Measurements from ENCODE around the gene BSDC1.
"Not testable (repeated sequence)": the region's sequence is repeated elsewhere in the genome, so short reads cannot be mapped to it uniquely, and the experiment has no call there.

The BSDC1 gene

GRCh38 chr1:32411261-32411660 lies 17.0 kb upstream of the BSDC1 start:
- H3K4me1 ChIP-seq (ENCODE audit: control insufficient read depth, insufficient read depth, low read length), result no peaks in the 10 kb centered on the region
- H3K27me3 ChIP-seq (ENCODE audit: control insufficient read depth, insufficient read depth, low read length), result peaks cover 26% of the 10 kb centered on the region
- H3K36me3 ChIP-seq (ENCODE audit: insufficient read depth, low read length), result no peaks in the 10 kb centered on the region
- no peaks in the 10 kb centered on the region for H3K9me3 ChIP-seq (replicated peaks; ENCODE audit: low read length)
- H3K4me3 ChIP-seq (ENCODE audit: low read length), result no peak overlapping the region
- no peak overlapping the region for H3K4me2 ChIP-seq (ENCODE audit: low read length)
- H3K9ac ChIP-seq (ENCODE audit: low read depth, low read length), result no peak overlapping the region

- Histone ChIP-seq H3K4me3 (ENCODE audit: low read length) (no peak overlapping the region), H3K4me2 (ENCODE audit: low read length) (no peak overlapping the region), H3K36me3 (ENCODE audit: insufficient read depth, low read length) (no peaks in the 10 kb centered on the region), H3K9ac (ENCODE audit: low read depth, low read length) (no peak overlapping the region), H3K9me3 (replicated peaks; ENCODE audit: low read length) (no peaks in the 10 kb centered on the region), H3K4me1 (ENCODE audit: control insufficient read depth, insufficient read depth, low read length) (no peaks in the 10 kb centered on the region), H3K27me3 (ENCODE audit: control insufficient read depth, insufficient read depth, low read length) (peaks cover 17% of the 10 kb centered on the region)
Measured at GRCh38 chr1:32406629-32407111, 12.4 kb upstream of the BSDC1 start.

DNA sequence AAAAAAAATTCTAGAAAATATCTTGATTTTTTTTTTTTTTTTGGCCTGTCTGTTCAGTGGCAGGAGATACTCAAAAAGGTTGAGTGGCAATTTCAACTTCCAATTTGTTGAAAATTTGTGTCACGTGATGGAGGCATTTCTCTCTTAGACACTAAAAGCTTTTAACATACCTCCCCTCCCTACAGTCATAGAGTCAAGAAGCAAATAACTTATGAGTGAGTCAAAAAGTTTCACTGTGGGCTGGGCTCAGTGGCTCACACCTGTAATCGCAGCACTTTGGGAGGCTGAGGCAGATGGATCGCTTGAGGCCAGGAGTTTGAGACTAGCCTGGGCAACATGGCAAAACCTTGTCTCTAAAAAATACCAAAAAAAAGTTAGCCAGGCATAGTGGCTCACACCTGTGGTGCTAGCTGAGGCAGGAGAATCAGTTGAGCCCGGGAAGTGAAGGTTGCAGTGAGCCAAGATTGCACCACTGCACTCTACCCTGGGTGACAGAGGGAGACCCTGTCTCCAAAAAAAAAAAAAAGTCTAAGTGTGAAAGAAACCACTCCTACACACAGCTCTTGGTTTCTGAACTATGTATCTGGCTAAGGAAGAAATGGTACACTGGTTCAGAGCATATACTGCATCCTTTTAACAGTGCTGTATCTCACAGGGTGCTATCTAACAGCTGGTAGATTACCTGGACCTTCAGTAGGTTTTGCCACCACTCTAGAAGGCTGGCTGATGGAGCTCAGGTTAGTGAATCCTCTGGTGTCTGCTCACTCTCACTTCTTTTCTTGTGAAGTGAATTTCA lies 11.6 kb upstream of the BSDC1 start:
- peaks cover 3% of the 10 kb centered on the region for H3K4me1 ChIP-seq (ENCODE audit: control insufficient read depth, insufficient read depth, low read length)
- no peak overlapping the region for H3K9ac ChIP-seq (ENCODE audit: low read depth, low read length)
- no peaks in the 10 kb centered on the region for H3K9me3 ChIP-seq (replicated peaks; ENCODE audit: low read length)
- no peaks in the 10 kb centered on the region for H3K36me3 ChIP-seq (ENCODE audit: insufficient read depth, low read length)
- H3K4me2 ChIP-seq (ENCODE audit: low read length), result no peak overlapping the region
- H3K27me3 ChIP-seq (ENCODE audit: control insufficient read depth, insufficient read depth, low read length), result peaks cover 11% of the 10 kb centered on the region
- no peak overlapping the region for H3K4me3 ChIP-seq (ENCODE audit: low read length)

DNA sequence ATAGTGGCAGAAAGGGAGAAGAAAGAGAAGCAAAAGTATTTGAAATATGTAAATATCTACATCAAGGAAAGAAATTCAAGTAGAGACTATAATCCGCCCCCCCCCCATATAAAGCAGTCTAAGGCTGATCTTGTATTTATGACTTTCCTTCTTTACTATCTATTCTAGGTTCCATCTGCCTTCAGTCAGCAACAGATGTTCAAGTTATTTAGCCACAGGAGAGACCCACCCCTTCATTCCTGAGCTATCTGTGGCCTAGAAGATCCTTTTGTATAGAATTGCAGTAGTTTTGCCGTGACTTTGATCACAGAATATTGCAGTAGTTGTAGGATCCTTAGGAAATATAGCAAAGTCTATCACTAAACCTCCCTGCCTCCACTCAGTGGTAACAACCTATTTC lies 10.7 kb upstream of the BSDC1 start:
- no peaks in the 10 kb centered on the region for H3K9me3 ChIP-seq (replicated peaks; ENCODE audit: low read length)
- H3K27me3 ChIP-seq (ENCODE audit: control insufficient read depth, insufficient read depth, low read length), result peaks cover 11% of the 10 kb centered on the region
- H3K4me3 ChIP-seq (ENCODE audit: low read length), result no peak overlapping the region
- no peak overlapping the region for H3K9ac ChIP-seq (ENCODE audit: low read depth, low read length)
- H3K4me1 ChIP-seq (ENCODE audit: control insufficient read depth, insufficient read depth, low read length), result peaks cover 3% of the 10 kb centered on the region
- H3K4me2 ChIP-seq (ENCODE audit: low read length), result no peak overlapping the region
- no peaks in the 10 kb centered on the region for H3K36me3 ChIP-seq (ENCODE audit: insufficient read depth, low read length)

DNA sequence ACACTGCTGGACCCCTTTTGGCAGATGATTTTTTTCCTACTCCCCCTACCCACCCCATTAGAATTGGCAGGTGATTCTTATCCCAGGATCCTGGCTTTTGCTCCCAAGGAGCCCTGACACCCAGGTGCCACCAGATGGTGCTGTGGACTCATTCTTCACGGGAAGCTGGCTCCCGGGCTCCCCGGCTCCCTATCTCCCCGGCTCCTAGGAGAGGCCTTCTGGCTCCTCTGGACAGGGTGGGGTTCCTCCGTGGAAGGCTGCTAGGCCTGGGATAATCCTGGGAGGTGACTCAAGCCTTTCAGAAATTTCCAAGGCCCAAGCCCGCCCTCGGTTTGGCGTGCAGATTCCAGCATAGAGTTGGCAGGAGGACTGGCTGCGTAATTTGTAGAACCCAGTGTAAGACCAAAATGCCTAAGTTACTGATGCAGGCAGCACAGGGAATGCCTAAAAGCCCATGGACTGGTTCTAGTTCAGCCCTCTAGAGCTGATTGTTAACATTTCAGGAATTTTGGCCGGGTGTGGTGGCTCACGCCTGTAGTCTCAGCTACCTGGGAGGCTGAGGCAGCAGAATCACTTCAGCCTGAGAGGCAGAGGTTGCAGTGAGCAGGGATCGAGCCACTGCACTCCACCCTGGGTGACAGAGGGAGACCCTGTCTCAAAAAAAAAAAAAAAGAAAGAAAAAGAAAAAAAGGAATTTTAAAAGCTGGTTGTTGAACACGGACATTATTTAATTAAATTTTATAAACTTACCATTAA lies 6.8 kb upstream of the BSDC1 start:
- peak overlapping the region; percentile 66 for H3K4me2 ChIP-seq (ENCODE audit: low read length)
- H3K4me3 ChIP-seq (ENCODE audit: low read length), result no peak overlapping the region
- no peaks in the 10 kb centered on the region for H3K9me3 ChIP-seq (replicated peaks; ENCODE audit: low read length)
- H3K9ac ChIP-seq (ENCODE audit: low read depth, low read length), result peak overlapping the region; percentile 63
- H3K36me3 ChIP-seq (ENCODE audit: insufficient read depth, low read length), result no peaks in the 10 kb centered on the region
- H3K27me3 ChIP-seq (ENCODE audit: control insufficient read depth, insufficient read depth, low read length), result peaks cover under 1% of the 10 kb centered on the region
- H3K4me1 ChIP-seq (ENCODE audit: control insufficient read depth, insufficient read depth, low read length), result peaks cover 3% of the 10 kb centered on the region

DNA sequence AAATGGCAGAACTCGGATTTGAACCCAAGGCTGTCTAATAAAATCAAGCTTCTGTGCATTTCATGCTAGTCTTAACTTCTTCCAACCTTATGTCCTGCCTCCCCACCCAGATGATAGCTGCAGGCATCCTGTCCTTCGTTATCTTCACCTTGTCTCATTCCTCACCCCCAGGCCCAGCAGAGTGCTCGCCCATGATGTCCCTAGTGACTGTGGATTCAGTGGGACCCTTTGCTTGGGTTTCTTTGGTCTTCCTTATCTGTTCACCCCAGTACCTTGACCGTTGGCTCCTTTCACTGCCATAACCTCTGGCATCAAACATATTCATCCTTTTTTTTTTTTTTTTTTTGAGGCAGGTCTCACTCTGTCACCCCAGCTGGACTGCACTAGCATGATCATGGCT lies 5.6 kb upstream of the BSDC1 start:
- Histone ChIP-seq H3K27me3 (ENCODE audit: control insufficient read depth, insufficient read depth, low read length) (no peaks in the 10 kb centered on the region), H3K36me3 (ENCODE audit: insufficient read depth, low read length) (no peaks in the 10 kb centered on the region)

DNA sequence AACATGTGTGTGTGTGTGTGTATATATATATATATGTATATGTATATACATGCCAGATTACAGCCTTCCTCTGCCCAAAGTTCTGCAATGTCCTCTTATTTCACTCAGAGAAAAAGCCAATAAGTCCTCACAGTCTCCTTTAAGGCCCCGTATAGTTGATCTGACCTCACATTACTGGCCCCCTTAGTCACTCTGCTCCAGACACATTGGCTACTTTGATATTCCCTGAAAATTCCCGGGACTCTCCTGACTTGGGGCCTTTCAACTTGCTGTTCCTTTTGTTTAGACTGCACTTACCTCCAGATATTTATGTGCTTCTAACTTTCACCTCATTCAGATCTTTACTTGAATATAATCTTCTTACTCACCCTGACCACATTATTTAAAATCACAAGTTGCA lies 4.2 kb upstream of the BSDC1 start:
- H3K9me3 ChIP-seq (replicated peaks; ENCODE audit: low read length), result no peaks in the 10 kb centered on the region
- H3K9ac ChIP-seq (ENCODE audit: low read depth, low read length), result no peak overlapping the region
- H3K4me2 ChIP-seq (ENCODE audit: low read length), result no peak overlapping the region
- no peaks in the 10 kb centered on the region for H3K36me3 ChIP-seq (ENCODE audit: insufficient read depth, low read length)
- H3K4me3 ChIP-seq (ENCODE audit: low read length), result no peak overlapping the region
- H3K27me3 ChIP-seq (ENCODE audit: control insufficient read depth, insufficient read depth, low read length), result no peaks in the 10 kb centered on the region
- H3K4me1 ChIP-seq (ENCODE audit: control insufficient read depth, insufficient read depth, low read length), result peaks cover 6% of the 10 kb centered on the region

More for the DNA sequence above, 5.6 kb upstream of the BSDC1 start:
- Histone ChIP-seq H3K9me3 (replicated peaks; ENCODE audit: low read length) (no peaks in the 10 kb centered on the region), H3K4me1 (ENCODE audit: control insufficient read depth, insufficient read depth, low read length) (peaks cover 3% of the 10 kb centered on the region), H3K4me3 (ENCODE audit: low read length) (no peak overlapping the region), H3K4me2 (ENCODE audit: low read length) (no peak overlapping the region), H3K9ac (ENCODE audit: low read depth, low read length) (no peak overlapping the region)

DNA sequence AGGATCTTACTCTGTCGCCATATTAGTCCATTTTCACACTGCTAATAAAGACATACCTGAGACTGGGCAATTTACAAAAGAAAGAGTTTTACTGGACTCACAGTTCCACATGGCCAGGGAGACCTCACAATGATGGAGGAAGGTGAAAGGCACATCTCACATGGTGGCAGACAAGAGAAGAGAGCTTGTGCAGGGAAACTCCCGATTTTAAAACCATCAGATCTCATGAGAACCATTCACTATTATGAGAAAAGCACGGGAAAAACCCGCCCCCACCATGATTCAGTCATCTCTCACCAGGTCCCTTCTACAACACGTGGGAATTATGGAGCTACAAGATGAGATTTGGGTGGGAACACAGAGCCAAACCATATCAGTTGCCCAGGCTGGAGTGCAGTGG lies 2.3 kb upstream of the BSDC1 start:
- not testable (repeated sequence) for H3K27me3 ChIP-seq (ENCODE audit: control insufficient read depth, insufficient read depth, low read length); H3K36me3 ChIP-seq (ENCODE audit: insufficient read depth, low read length); H3K9ac ChIP-seq (ENCODE audit: low read depth, low read length); H3K4me2 ChIP-seq (ENCODE audit: low read length); H3K4me3 ChIP-seq (ENCODE audit: low read length); H3K9me3 ChIP-seq (replicated peaks; ENCODE audit: low read length)
- peaks cover 12% of the 10 kb centered on the region for H3K4me1 ChIP-seq (ENCODE audit: control insufficient read depth, insufficient read depth, low read length)

DNA sequence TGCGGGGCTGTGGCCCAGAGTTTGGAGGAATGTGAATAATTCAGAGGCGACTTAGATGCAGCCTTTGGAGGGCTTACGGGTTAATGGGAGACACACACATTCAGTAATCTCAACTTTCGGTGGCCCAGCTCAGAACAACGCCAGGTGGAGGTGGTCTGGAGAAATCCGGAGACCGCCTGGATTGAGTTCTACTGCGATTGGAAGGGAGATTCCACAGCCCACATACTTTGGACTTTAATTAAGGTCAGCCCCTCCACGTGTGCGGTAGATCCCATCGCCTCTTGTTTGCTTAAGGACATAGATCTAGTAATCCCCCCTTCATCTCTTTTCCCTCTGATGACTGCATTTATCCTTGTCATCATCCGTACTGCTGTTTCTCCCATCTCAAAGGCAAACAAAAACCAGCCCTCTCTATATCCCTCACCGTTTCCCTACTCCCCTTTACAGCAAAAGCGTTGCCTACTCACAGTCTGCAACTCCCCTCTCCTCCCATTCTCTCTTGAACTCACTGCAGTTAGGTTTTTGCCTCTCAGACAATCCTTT lies 720 bp upstream of the BSDC1 start:
- no peaks in the 10 kb centered on the region for H3K9me3 ChIP-seq (replicated peaks; ENCODE audit: low read length)
- peak overlapping the region; percentile 81 for H3K4me3 ChIP-seq (ENCODE audit: low read length)
- H3K9ac ChIP-seq (ENCODE audit: low read depth, low read length), result peak overlapping the region; percentile 89
- H3K36me3 ChIP-seq (ENCODE audit: insufficient read depth, low read length), result peaks cover 23% of the 10 kb centered on the region
- H3K4me1 ChIP-seq (ENCODE audit: control insufficient read depth, insufficient read depth, low read length), result peaks cover 10% of the 10 kb centered on the region
- H3K27me3 ChIP-seq (ENCODE audit: control insufficient read depth, insufficient read depth, low read length), result no peaks in the 10 kb centered on the region
- H3K4me2 ChIP-seq (ENCODE audit: low read length), result peak overlapping the region; percentile 87

- H3K9ac ChIP-seq (ENCODE audit: low read depth, low read length), result peak overlapping the region; percentile 89
Measured at GRCh38 chr1:32393832-32394140, 455 bp downstream of the BSDC1 start.

DNA sequence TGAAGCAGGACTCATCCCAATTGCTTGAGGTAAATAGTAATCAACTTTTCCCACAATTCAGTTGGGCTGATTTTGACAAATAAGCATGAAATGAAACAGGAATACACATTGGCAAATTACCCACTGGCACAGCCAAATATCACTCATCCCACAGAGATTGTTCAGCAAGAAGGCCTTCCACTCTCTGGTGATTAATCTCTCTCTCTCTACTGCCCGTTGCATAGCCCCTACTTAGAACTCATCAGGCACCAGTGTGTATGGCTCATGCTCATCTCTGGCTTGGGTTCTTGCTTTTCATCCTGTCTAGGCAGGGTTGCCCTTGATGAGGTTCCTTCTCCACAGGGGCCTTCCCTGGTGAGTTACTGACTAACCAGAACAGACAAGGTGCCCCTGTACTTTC lies 1.1 kb downstream of the BSDC1 start:
- no peaks in the 10 kb centered on the region for H3K27me3 ChIP-seq (ENCODE audit: control insufficient read depth, insufficient read depth, low read length)
- peaks cover 10% of the 10 kb centered on the region for H3K4me1 ChIP-seq (ENCODE audit: control insufficient read depth, insufficient read depth, low read length)
- no peaks in the 10 kb centered on the region for H3K9me3 ChIP-seq (replicated peaks; ENCODE audit: low read length)
- peaks cover 37% of the 10 kb centered on the region for H3K36me3 ChIP-seq (ENCODE audit: insufficient read depth, low read length)
- H3K4me2 ChIP-seq (ENCODE audit: low read length), result peak overlapping the region; percentile 82
- H3K9ac ChIP-seq (ENCODE audit: low read depth, low read length), result peak overlapping the region; percentile 89
- peak overlapping the region; percentile 81 for H3K4me3 ChIP-seq (ENCODE audit: low read length)

More at GRCh38 chr1:32393832-32394140, 455 bp downstream of the BSDC1 start:
- Histone ChIP-seq H3K36me3 (ENCODE audit: insufficient read depth, low read length) (peaks cover 31% of the 10 kb centered on the region), H3K9me3 (replicated peaks; ENCODE audit: low read length) (no peaks in the 10 kb centered on the region), H3K4me1 (ENCODE audit: control insufficient read depth, insufficient read depth, low read length) (peaks cover 10% of the 10 kb centered on the region), H3K4me3 (ENCODE audit: low read length) (peak overlapping the region; percentile 81), H3K4me2 (ENCODE audit: low read length) (peak overlapping the region; percentile 82), H3K27me3 (ENCODE audit: control insufficient read depth, insufficient read depth, low read length) (no peaks in the 10 kb centered on the region)

Measured in skeletal muscle satellite cell (primary cell).